NB4 (cell line): Measurements from ENCODE around the gene RUFY3.
"Not testable (repeated sequence)": the region's sequence is repeated elsewhere in the genome, so short reads cannot be mapped to it uniquely, and the experiment has no call there.

Experiments
- DNase-seq: peaks from one replicate; pipeline ENCODE4 v3.0.0; 2010; ENCODE audit warnings: low read depth
- H3K4me3 ChIP-seq: one replicate; pipeline ENCODE4 v1.5.1; 2011; ENCODE audit warnings: mild to moderate bottlenecking, low read depth, low read length, moderate library complexity
- MYC ChIP-seq: IDR thresholded peaks from 2 replicates; pipeline ENCODE4 v1.6.1; 2011; ENCODE audit warnings: low read depth, low read length
- POLR2A ChIP-seq: IDR thresholded peaks from 2 replicates; pipeline ENCODE4 v1.6.1; 2011; ENCODE audit warnings: mild to moderate bottlenecking; ENCODE audit not compliant: insufficient read length; ENCODE audit errors: extremely low read depth
- TF ChIP-seq, protein P1 (sequence below): IDR thresholded peaks from 2 replicates; pipeline ENCODE4 v1.6.1; 2011; ENCODE audit warnings: low read depth, low read length
- TF ChIP-seq, protein P2 (sequence below): IDR thresholded peaks from one replicate; pipeline ENCODE4 v1.5.1; 2012; ENCODE audit warnings: low read depth, low read length

The RUFY3 gene

DNA sequence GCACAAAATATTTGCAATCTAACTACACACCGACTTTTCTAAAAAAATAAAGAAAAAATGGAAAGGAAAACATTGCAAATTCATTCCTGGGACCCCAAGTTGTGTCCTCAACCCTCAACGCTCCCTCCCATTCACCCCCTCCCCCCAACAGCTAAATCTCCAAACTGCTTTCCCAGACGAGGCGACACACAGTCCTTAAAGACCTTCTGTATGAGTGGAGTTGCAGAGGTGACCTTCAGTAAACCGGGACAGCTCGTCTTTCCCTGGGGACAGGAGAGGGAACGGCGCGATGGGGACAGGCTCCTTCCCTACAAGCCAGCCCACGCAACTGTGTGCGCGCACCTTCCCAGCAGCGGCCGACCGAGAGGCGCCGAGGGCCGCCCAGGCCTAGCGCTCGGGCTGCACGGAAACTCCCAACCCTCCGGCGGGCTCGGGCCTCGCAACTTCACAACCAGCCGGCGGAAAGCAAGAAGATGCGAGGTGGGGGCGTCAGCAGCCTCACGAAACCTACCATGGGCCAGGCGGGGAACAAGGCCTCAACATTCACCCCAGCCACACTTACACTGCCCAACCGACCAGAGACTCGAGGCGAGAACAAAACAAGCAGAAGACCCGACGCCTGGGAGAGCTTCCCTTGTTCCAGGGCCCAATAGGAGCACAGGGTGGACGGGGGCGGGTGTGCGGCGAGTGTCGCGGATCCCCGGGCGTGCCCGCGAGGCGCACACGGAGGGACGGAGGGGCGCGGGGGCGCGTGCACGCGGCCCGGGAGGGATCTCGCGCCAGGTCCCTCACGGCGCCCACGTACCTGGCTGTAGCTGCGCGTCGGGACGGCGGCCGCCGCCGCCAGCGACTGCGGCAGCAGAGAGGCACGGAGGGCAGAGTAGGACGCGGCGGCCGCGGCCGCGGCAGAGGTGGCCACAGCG is 117.2 kb downstream of the RUFY3 start:
- peak overlapping the region; percentile 95 for H3K4me3 ChIP-seq
- DNase-seq, result peak; percentile 80
- peak; percentile 27; the same call in 1 of the 2 replicates for TF ChIP-seq MYC
- TF ChIP-seq, protein P1, sequence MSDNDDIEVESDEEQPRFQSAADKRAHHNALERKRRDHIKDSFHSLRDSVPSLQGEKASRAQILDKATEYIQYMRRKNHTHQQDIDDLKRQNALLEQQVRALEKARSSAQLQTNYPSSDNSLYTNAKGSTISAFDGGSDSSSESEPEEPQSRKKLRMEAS, result 0 out of 2 replicates have a peak, but pooled peaks have one; percentile 28
- TF ChIP-seq POLR2A, result no peak
- TF ChIP-seq, protein P2, sequence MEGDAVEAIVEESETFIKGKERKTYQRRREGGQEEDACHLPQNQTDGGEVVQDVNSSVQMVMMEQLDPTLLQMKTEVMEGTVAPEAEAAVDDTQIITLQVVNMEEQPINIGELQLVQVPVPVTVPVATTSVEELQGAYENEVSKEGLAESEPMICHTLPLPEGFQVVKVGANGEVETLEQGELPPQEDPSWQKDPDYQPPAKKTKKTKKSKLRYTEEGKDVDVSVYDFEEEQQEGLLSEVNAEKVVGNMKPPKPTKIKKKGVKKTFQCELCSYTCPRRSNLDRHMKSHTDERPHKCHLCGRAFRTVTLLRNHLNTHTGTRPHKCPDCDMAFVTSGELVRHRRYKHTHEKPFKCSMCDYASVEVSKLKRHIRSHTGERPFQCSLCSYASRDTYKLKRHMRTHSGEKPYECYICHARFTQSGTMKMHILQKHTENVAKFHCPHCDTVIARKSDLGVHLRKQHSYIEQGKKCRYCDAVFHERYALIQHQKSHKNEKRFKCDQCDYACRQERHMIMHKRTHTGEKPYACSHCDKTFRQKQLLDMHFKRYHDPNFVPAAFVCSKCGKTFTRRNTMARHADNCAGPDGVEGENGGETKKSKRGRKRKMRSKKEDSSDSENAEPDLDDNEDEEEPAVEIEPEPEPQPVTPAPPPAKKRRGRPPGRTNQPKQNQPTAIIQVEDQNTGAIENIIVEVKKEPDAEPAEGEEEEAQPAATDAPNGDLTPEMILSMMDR, result no peak

DNA sequence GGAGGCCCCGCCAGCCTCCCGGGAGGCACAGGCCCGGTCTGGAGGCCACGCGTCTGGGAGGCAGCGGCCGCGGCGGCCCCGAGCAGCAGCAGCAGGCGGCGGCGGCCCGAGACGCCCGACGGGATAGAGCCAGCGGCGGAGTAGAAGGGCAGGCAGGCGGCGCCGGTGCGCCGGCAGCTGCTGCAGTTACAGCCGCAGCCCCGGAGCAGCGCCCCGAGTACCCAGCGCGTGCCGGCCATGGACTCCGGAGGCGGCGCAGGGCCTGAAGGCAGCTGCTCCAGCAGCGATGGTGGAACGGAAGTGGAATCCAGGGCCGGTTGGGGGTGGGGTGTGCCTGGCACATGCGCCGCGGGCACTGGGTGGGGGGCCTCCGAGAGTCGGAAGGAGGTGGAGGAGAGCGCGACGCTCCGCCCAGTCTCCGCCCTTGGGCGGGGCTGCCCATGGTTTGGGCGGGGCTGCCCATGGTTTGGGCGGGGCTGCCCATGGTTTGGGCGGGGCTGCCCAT is 117.9 kb downstream of the RUFY3 start, which contains the start of gene GRSF1:
GRSF1 (minus strand) TSS at position 302 of the 505 bp plus-strand sequence; CDS start at position 239, 63 bp downstream.
- H3K4me3 ChIP-seq, result peak within 1 kb of the TSS; percentile 95
- DNase-seq, result peak; percentile 95
- peak; percentile 84 for TF ChIP-seq POLR2A
- peak; percentile 82 for TF ChIP-seq MYC
- TF ChIP-seq, protein P1, result peak; percentile 66; the same call in 1 of the 2 replicates
- TF ChIP-seq, protein P2, result no peak

DNA sequence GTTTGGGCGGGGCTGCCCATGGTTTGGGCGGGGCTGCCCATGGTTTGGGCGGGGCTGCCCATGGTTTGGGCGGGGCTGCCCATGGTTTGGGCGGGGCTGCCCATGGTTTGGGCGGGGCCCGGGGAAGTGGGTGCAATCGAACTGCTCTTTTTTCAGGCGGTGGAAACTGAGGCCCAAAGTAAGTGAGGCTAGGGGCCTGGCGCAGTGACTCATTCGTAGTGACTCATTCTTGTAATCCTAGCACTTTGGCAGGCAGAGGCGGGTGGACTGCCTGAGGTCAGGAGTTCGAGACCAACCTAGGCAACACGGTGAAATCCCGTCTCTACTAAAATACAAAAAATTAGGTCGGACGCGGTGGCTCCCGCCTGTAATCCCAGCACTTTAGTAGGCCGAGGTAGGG is 118.4 kb downstream of the RUFY3 start:
- not testable (repeated sequence) for H3K4me3 ChIP-seq
- DNase-seq, result peak; percentile 75

DNA sequence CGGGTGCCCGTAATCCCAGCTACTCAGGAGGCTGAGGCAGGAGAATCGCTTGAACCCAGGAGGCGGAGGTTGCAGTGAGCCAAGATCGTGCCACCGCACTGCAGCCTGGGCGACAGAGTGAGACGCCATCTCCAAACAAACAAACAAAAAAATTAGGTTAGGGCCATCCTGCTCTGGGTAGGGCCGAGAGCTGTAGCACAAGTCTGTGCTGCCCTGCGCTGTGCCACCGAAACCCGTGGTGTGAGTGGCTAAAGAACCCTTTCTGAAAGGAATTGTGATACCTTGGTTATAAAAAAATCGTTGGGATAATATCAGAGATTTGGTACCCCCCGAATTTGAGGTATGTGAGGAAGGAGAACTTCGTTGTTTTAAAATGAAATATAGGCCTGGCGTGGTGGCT is 118.9 kb downstream of the RUFY3 start:
- not testable (repeated sequence) for DNase-seq, H3K4me3 ChIP-seq

DNA sequence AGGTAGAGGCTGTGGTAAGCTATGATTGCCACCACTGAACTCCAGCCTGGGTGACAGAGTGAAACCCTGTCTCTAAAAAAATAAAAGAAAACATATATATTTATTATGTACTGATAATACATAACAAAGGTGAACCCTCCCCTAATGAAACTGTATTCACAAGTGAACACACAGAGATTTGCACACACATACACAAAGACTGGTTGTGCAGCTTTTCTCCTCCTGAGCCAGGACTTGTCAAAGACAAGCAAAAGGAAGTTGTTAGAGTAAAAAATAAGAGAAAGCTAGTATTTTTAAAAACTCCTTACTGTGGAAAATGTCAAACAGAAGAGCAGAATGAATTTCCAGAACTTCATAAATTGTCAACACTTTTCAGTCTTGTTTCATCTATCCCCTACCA is 119.4 kb downstream of the RUFY3 start:
- H3K4me3 ChIP-seq, result no peak overlapping the region
- TF ChIP-seq MYC (no peak), POLR2A (no peak)
- TF ChIP-seq, protein P1, result no peak
- TF ChIP-seq, protein P2, result no peak
- no peak for DNase-seq

DNA sequence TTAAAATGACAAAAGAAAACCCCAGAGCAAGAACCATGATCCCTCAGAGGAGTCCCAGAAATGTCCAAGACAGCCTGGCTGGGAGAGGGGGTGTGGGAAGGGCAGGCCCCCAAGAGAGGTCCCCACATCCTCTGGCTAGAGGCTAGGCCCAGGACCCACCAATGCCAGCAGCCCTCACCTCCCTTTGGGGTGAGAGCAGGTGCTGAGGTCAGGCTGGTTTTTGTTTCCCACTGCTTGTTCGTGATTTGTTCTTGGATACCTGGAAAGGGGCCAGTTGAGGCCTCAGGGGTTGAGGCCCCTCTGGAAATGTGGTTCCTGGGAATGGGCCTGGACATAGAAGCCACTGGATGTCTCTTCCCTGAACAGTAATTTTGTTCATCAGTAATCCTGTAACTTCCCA is 120.2 kb downstream of the RUFY3 start:
- TF ChIP-seq, protein P1, result no peak
- TF ChIP-seq, protein P2, result no peak
- TF ChIP-seq MYC (no peak), POLR2A (no peak)
- no peak for DNase-seq

More for the DNA sequence above, 120.2 kb downstream of the RUFY3 start:
- H3K4me3 ChIP-seq, result no peak overlapping the region
